PC-3 (cell line): ENCODE results near the gene NLRP3. TPM values are rescaled to one million over a fixed set of nuclear protein-coding genes. Genes with fewer than 3 reads are reported as not detected.

Experiments
- ATAC-seq: fragments of 200-7000 bp; cut with Tn5 transposase; 2 replicates; pipeline ENCODE4 v1.9.1; 2020; ENCODE audit warnings: mild to moderate bottlenecking, moderate library complexity
- BruUV-seq: library from RNA; stranded (reverse); fragments of 400-500 nt; replicated peaks from 2 replicates; lab custom pipeline; 2021; lab: Mats Ljungman, UMichigan
- CTCF ChIA-PET: fragments of 300-600 bp; sonication (Branson Sonifier 250); formaldehyde crosslinking; loops from one replicate; lab custom pipeline; 2022; ENCODE audit warnings: antibody characterized with exemption; lab: Charles Lee
- POLR2A ChIA-PET: fragments of 300-600 bp; sonication (Branson Sonifier 250); formaldehyde crosslinking; loops from one replicate; lab custom pipeline; 2022; ENCODE audit warnings: antibody characterized with exemption; ENCODE audit not compliant: unreplicated experiment; lab: Charles Lee
- DNase-seq: peaks from one replicate; pipeline ENCODE4 v3.0.0-alpha.2; 2015
- H2AFZ ChIP-seq: fragments of 300-600 bp; sonication (generic); 2 replicates; pipeline ENCODE4 v1.6.0; 2016; ENCODE audit warnings: antibody characterized with exemption, low read length
- H3F3A ChIP-seq: fragments of 300-600 bp; sonication (generic); one replicate; pipeline ENCODE4 v1.6.0; 2017; ENCODE audit warnings: antibody characterized with exemption, low read length, control low read depth, mild to moderate bottlenecking; ENCODE audit not compliant: unreplicated experiment
- H3K27ac ChIP-seq: fragments of 300-600 bp; sonication (generic); 2 replicates; pipeline ENCODE4 v1.5.1; 2016; ENCODE audit warnings: mild to moderate bottlenecking, low read length
- H3K27me3 ChIP-seq: fragments of 300-600 bp; sonication (generic); 2 replicates; pipeline ENCODE4 v1.6.1; 2016; ENCODE audit warnings: low read length, mixed read lengths
- H3K36me3 ChIP-seq: fragments of 300-600 bp; sonication (generic); 2 replicates; pipeline ENCODE4 v1.6.1; 2016; ENCODE audit warnings: low read depth, mixed run types, low read length, mixed read lengths
- H3K4me1 ChIP-seq: fragments of 300-600 bp; sonication (generic); 2 replicates; pipeline ENCODE4 v1.5.1; 2016; ENCODE audit warnings: low read length; ENCODE audit not compliant: insufficient read depth
- H3K4me2 ChIP-seq: fragments of 300-600 bp; sonication (generic); 2 replicates; pipeline ENCODE4 v1.6.0; 2016; ENCODE audit warnings: low read length
- H3K4me3 ChIP-seq: fragments of 300-600 bp; sonication (generic); 2 replicates; pipeline ENCODE4 v1.5.1; 2016; ENCODE audit warnings: mild to moderate bottlenecking, low read length, mixed read lengths
- H3K79me2 ChIP-seq: fragments of 300-600 bp; sonication (generic); 2 replicates; pipeline ENCODE4 v1.6.1; 2017; ENCODE audit warnings: low read length, mixed read lengths
- H3K9ac ChIP-seq: fragments of 300-600 bp; sonication (generic); 2 replicates; pipeline ENCODE4 v1.6.0; 2016; ENCODE audit warnings: mild to moderate bottlenecking, low read length
- H3K9me2 ChIP-seq: fragments of 300-600 bp; sonication (generic); replicated peaks from 2 replicates; pipeline ENCODE4 v1.6.1; 2016; ENCODE audit warnings: mixed run types, low read length, mixed read lengths
- H3K9me3 ChIP-seq: fragments of 300-600 bp; sonication (generic); 2 replicates; pipeline ENCODE4 v1.6.1; 2016; ENCODE audit warnings: low read length, mixed read lengths
- H4K20me1 ChIP-seq: fragments of 300-600 bp; sonication (generic); 2 replicates; pipeline ENCODE4 v1.6.1; 2016; ENCODE audit warnings: low read length, mixed read lengths
- CTCF ChIP-seq: fragments of 300-600 bp; sonication (generic); conservative IDR thresholded peaks from 2 replicates; pipeline ENCODE4 v1.5.1; 2017; ENCODE audit warnings: antibody characterized with exemption, low read depth, mild to moderate bottlenecking, low read length
- EZH2 ChIP-seq: fragments of 300-600 bp; sonication (generic); IDR thresholded peaks from one replicate; pipeline ENCODE4 v1.6.1; 2017; ENCODE audit warnings: antibody characterized with exemption, mild to moderate bottlenecking, low read length; ENCODE audit not compliant: unreplicated experiment
- EZH2phosphoT487 ChIP-seq: fragments of 300-600 bp; sonication (generic); IDR thresholded peaks from 2 replicates; pipeline ENCODE4 v1.6.1; 2018; ENCODE audit warnings: mild to moderate bottlenecking, antibody characterized with exemption, low read length, borderline replicate concordance
- intact Hi-C: fragments of 100-400 bp; cut with micrococcal nuclease; formaldehyde crosslinking; loops from 2 replicates; pipeline ENCODE4 v1.9.0; 2023
- total RNA-seq: library from RNA; depleted of rRNA; stranded (reverse); fragments of >200 nt; gene quantifications from 2 replicates; pipeline ENCODE4 v1.2.3, GENCODE V29; 2014

The NLRP3 gene
- total RNA-seq, 1 experiment from 2014 or later, result 0.40 TPM

- Histone ChIP-seq H3K9me3 (no peaks in the 10 kb centered on the region), H3K27me3 (no peaks in the 10 kb centered on the region), H3K9ac (peak overlapping the region; percentile 29), H3F3A (peaks cover 17% of the 10 kb centered on the region), H3K4me3 (peak overlapping the region; percentile 25), H3K27ac (peak overlapping the region; percentile 81), H3K36me3 (no peaks in the 10 kb centered on the region), H3K9me2 (no peaks in the 10 kb centered on the region), H4K20me1 (no peaks in the 10 kb centered on the region), H3K79me2 (no peaks in the 10 kb centered on the region), H2AFZ (peak overlapping the region; percentile 34), H3K4me2 (peak overlapping the region; percentile 71), H3K4me1 (peaks cover 38% of the 10 kb centered on the region)
- ChIA-PET POLR2A (no interaction called here), CTCF (interaction anchor here (0.5 to 1.1 kb wide), 4 partner anchors 12 to 46 kb away, joined by 3 to 11 read pairs (median 4); no protein-coding TSS in a partner anchor)
- TF ChIP-seq CTCF (no peak), EZH2 (no peak), EZH2phosphoT487 (no peak)
- ATAC-seq, result no peak
- peak; percentile 27 for DNase-seq
- intact Hi-C loops, result no loop called here
- TSS peak; percentile 86 for BruUV-seq
These were observed 13.8 kb upstream of the NLRP3 start for GRCh38 chr1:247402120-247402675.

GRCh38 chr1:247406014-247406656 lies 9.8 kb upstream of the NLRP3 start:
- Histone ChIP-seq H3K36me3 (no peaks in the 10 kb centered on the region), H3K79me2 (no peaks in the 10 kb centered on the region), H2AFZ (no peak overlapping the region), H4K20me1 (no peaks in the 10 kb centered on the region), H3K4me3 (no peak overlapping the region), H3K9me2 (no peaks in the 10 kb centered on the region), H3K9me3 (no peaks in the 10 kb centered on the region), H3K4me1 (peaks cover 32% of the 10 kb centered on the region), H3K4me2 (no peak overlapping the region), H3F3A (peaks cover 13% of the 10 kb centered on the region), H3K27me3 (no peaks in the 10 kb centered on the region), H3K9ac (no peak overlapping the region), H3K27ac (no peak overlapping the region)
- CTCF ChIA-PET, result no interaction called here
- intact Hi-C loops, result no loop called here
- TF ChIP-seq EZH2phosphoT487 (no peak), CTCF (no peak), EZH2 (no peak)
- ATAC-seq (no peak), DNase-seq (no peak)
- BruUV-seq, result no TSS peak
- POLR2A ChIA-PET, result no interaction called here

DNA sequence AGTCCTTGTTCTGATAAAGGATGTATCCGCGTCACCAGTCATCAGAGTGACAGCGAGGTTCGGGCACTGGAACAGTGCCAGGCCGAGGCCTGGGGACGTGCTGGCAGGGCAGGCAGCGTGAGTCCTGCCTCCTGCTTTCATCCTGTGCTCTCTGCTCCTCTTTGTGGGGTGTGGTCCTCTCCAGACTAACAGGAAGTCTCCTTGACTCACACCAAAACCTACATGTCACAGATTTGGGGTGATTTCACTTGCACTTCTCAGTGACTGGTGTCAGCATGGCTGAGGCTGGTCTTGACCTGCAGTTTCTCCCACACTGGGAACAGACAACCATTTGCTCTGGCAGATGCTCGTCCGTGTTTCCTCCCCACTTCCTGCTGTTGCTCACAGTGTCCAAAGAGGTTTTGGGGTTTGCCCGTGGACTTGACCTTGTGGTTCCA lies 8.8 kb upstream of the NLRP3 start:
- intact Hi-C loops, result no loop called here
- 0 out of 2 replicates have a peak overlapping the region, but pooled peaks have one; percentile 3 for H3K27ac ChIP-seq
- peak overlapping the region; percentile 30 for H3K4me2 ChIP-seq
- H3K4me1 ChIP-seq, result peaks cover 22% of the 10 kb centered on the region
- H3K9me2 ChIP-seq, result no peaks in the 10 kb centered on the region
- H3K4me3 ChIP-seq, result no peak overlapping the region
- no peaks in the 10 kb centered on the region for H3K27me3 ChIP-seq
- H3K79me2 ChIP-seq, result no peaks in the 10 kb centered on the region
- DNase-seq (peak; percentile 68), ATAC-seq (peak; percentile 77)
- no peaks in the 10 kb centered on the region for H3K36me3 ChIP-seq
- H2AFZ ChIP-seq, result peak overlapping the region; percentile 6; the same call in 1 of the 2 replicates
- H3K9me3 ChIP-seq, result no peaks in the 10 kb centered on the region
- no peaks in the 10 kb centered on the region for H4K20me1 ChIP-seq
- H3K9ac ChIP-seq, result no peak overlapping the region
- no TSS peak for BruUV-seq
- TF ChIP-seq EZH2 (no peak), CTCF (no peak), EZH2phosphoT487 (no peak)
- ChIA-PET POLR2A (interaction anchor here (0.8 kb wide), 1 partner anchor 41 kb away, joined by 4 read pairs; no protein-coding TSS in a partner anchor), CTCF (no interaction called here)
- H3F3A ChIP-seq, result peaks cover 6% of the 10 kb centered on the region
